ENCODE results near the gene ZZZ3.
"Not testable (repeated sequence)": the region's sequence is repeated elsewhere in the genome, so short reads cannot be mapped to it uniquely, and the experiment has no call there.

The ZZZ3 gene

GRCh38 chr1:77687519-77687906, 5.1 kb upstream of the ZZZ3 start:
- H3K27ac ChIP-seq (ENCODE audit: low read depth, low read length): no peak overlapping the region

DNA sequence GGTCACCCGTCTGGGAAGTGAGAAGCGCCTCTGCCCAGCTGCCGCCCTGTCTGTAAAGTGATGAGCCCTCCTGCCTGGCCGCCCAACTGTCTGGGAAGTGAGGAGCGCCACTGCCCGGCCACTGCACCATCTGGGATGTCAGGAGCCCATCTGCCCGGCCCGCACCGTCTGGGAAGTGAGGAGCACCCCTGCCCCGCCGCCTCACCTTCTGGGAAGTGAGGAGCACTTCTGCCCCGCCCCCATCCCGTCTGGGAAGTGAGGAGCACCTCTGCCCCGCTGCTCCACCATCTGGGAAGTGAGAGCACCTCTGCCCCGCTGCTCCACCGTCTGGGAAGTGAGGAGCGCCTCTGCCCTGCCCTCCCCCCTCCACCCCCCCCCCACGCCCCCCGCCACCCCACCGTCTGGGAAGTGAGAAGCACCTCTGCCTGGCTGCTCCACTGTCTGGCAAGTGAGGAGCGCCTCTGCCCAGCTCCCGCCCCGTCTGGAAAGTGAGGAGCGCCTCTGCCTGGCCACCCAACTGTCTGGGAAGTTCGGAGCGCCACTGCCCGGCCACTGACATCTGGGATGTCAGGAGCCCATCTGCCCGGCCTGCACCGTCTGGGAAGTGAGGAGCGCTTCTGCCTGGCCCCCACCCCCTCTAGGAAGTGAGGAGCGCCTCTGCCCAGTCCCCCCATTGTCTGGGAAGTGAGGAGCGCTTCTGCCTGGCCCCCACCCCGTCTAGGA, 4.5 kb upstream of the ZZZ3 start:
- no peak overlapping the region for H3K4me3 ChIP-seq (ENCODE audit: low read depth, low read length)
- peaks cover 5% of the 10 kb centered on the region for H3K79me2 ChIP-seq (ENCODE audit: control insufficient read depth, insufficient read depth, low read length, unreplicated experiment)
- peaks cover 5% of the 10 kb centered on the region; the same call in 1 of the 2 replicates for H3K36me3 ChIP-seq (ENCODE audit: insufficient read depth, low read length)
- H3K27ac ChIP-seq (ENCODE audit: low read depth, low read length): no peak overlapping the region
- peaks cover 16% of the 10 kb centered on the region for H3K4me1 ChIP-seq (ENCODE audit: control insufficient read depth, insufficient read depth, low read length, unreplicated experiment)
- H3K27me3 ChIP-seq (ENCODE audit: insufficient read depth, low read length): no peaks in the 10 kb centered on the region
- no peak overlapping the region for H2AFZ ChIP-seq (ENCODE audit: low read length, unreplicated experiment)

More at GRCh38 chr1:77687519-77687906, 5.1 kb upstream of the ZZZ3 start:
- Histone ChIP-seq H3K4me3 (ENCODE audit: low read depth, low read length) (no peak overlapping the region), H3K36me3 (ENCODE audit: insufficient read depth, low read length) (peaks cover 5% of the 10 kb centered on the region; the same call in 1 of the 2 replicates), H3K27me3 (ENCODE audit: insufficient read depth, low read length) (no peaks in the 10 kb centered on the region), H3K4me1 (ENCODE audit: control insufficient read depth, insufficient read depth, low read length, unreplicated experiment) (peaks cover 16% of the 10 kb centered on the region), H3K79me2 (ENCODE audit: control insufficient read depth, insufficient read depth, low read length, unreplicated experiment) (no peaks in the 10 kb centered on the region), H2AFZ (ENCODE audit: low read length, unreplicated experiment) (no peak overlapping the region)

GRCh38 chr1:77683160-77684148, 996 bp upstream of the ZZZ3 start:
- Histone ChIP-seq H3K4me1 (ENCODE audit: control insufficient read depth, insufficient read depth, low read length, unreplicated experiment) (peaks cover 31% of the 10 kb centered on the region), H3K27me3 (ENCODE audit: insufficient read depth, low read length) (no peaks in the 10 kb centered on the region), H3K36me3 (ENCODE audit: insufficient read depth, low read length) (no peaks in the 10 kb centered on the region), H3K4me3 (ENCODE audit: low read depth, low read length) (peak overlapping the region; percentile 94), H3K79me2 (ENCODE audit: control insufficient read depth, insufficient read depth, low read length, unreplicated experiment) (peaks cover 39% of the 10 kb centered on the region), H3K27ac (ENCODE audit: low read depth, low read length) (peak overlapping the region; percentile 99), H2AFZ (ENCODE audit: low read length, unreplicated experiment) (peak overlapping the region; percentile 80)

DNA sequence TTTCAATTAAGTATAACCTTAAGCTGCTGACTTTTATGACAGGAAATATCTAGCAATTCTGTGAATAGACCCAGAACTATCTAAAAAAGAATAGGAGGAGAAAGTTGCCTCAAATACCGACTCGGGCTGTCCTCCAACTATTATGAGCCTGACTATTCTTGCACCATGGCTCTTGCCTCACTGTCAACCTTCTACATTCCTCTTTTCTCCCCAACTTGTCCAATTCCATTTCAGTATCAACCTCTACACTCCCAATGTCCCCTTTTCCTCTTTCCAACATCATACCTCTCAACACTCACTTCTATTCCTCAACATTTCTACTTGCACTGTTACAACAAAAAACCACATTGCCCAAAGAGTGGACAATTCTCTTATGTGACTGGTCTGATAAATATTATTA, 2.3 kb downstream of the ZZZ3 start:
- peaks cover 72% of the 10 kb centered on the region for H3K79me2 ChIP-seq (ENCODE audit: control insufficient read depth, insufficient read depth, low read length, unreplicated experiment)
- no peak overlapping the region for H2AFZ ChIP-seq (ENCODE audit: low read length, unreplicated experiment)
- H3K27ac ChIP-seq (ENCODE audit: low read depth, low read length): no peak overlapping the region
- H3K36me3 ChIP-seq (ENCODE audit: insufficient read depth, low read length): no peaks in the 10 kb centered on the region
- peak overlapping the region; percentile 51 for H3K4me3 ChIP-seq (ENCODE audit: low read depth, low read length)
- peaks cover 29% of the 10 kb centered on the region for H3K4me1 ChIP-seq (ENCODE audit: control insufficient read depth, insufficient read depth, low read length, unreplicated experiment)
- H3K27me3 ChIP-seq (ENCODE audit: insufficient read depth, low read length): no peaks in the 10 kb centered on the region

DNA sequence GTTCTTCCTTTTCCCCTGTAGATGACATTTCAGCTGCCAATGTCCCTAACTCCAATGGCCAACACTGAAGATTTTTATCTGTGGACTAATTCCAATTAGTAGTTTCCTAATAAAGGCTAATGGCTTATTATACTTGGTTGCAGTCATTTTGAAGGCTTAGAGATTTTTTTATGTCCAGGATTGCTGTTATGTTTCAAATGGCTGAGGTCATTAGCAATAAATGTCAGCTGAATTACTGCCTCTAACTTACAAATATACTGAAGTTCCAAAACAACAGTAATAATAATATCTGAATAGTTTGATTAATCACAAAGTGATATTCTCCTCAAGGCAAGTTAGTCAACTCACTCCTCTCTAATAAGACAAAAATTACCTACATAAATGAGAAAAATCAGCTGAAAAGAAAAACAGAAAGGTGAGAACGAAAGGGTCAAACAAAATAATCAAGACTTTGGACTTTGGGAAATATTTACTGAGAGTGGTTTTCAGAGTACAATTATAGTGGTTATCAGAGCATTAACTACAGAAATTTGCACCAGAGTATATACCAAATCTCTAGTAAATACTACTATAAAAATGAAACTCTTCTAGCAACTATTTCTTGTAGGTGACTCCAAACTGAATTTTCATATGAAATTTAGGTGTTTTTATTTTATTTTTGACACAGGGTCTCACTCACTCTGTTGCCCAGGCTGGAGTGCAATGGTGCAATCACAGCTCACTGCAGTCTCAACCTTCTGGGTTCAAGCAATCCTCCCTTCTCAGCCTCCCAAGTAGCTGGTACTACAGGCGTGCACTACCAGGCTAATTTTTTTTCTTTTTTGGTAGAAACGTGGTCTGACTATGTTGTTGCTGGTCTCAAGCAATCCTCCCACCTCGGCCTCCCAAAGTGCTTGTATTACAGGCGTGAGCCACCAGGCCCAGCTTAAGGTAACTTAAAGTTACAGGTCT, 3.5 kb downstream of the ZZZ3 start:
- Histone ChIP-seq H3K27me3 (ENCODE audit: insufficient read depth, low read length) (no peaks in the 10 kb centered on the region), H2AFZ (ENCODE audit: low read length, unreplicated experiment) (no peak overlapping the region), H3K36me3 (ENCODE audit: insufficient read depth, low read length) (no peaks in the 10 kb centered on the region), H3K4me1 (ENCODE audit: control insufficient read depth, insufficient read depth, low read length, unreplicated experiment) (peaks cover 23% of the 10 kb centered on the region), H3K79me2 (ENCODE audit: control insufficient read depth, insufficient read depth, low read length, unreplicated experiment) (peaks cover 82% of the 10 kb centered on the region), H3K4me3 (ENCODE audit: low read depth, low read length) (no peak overlapping the region), H3K27ac (ENCODE audit: low read depth, low read length) (no peak overlapping the region)

DNA sequence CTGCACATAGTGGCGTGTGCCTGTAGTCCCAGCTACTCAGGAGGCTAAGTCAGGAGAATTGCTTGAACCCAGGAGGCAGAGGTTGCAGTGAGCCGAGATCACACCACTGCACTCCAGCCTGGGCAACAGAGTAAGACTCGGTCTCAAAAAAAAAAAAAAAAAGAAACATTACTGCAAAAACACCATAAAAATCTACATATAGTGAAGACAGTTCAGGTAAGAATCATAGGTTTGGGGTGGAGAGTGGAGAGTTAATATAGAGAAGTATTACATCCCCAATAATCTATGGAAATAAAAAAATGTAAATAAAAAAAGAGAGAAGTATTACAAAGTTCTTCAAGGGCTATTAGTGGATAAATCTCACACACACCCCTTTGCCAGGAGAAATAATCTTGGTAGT, 7.7 kb downstream of the ZZZ3 start:
- H3K4me3 ChIP-seq (ENCODE audit: low read depth, low read length); H3K27ac ChIP-seq (ENCODE audit: low read depth, low read length); H2AFZ ChIP-seq (ENCODE audit: low read length, unreplicated experiment); H3K36me3 ChIP-seq (ENCODE audit: insufficient read depth, low read length); H3K27me3 ChIP-seq (ENCODE audit: insufficient read depth, low read length): not testable (repeated sequence)
- peaks cover 98% of the 10 kb centered on the region for H3K79me2 ChIP-seq (ENCODE audit: control insufficient read depth, insufficient read depth, low read length, unreplicated experiment)
- peaks cover 39% of the 10 kb centered on the region for H3K4me1 ChIP-seq (ENCODE audit: control insufficient read depth, insufficient read depth, low read length, unreplicated experiment)

DNA sequence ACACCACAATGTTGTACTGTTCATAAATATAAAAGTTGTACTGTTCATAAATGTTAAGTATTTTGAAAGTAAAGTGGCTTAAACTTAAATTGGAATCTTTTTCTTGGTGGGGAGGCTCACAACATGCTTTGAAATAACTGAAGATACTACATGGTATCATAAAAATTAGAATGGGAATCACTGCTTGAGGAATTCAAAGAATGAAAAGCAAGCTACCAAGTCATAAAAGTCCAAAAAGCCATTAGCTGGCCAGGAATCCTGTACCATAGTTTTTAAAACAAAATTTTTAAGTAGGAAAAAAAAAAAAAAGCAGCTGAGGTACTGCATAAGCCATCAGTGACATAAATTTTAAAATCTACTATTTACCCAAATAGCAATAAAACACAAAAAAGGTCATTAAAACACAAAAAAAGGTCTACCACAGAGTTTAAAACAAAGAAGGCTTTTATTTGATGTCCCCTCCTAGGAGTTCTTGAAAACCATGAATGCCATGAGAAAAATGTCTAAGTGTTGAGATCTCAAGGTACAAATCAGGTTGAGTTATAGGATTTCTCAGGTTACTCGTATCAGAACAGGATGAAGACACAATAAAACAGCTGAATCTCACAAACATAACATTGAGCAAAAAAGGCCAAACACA, 8.6 kb downstream of the ZZZ3 start:
- Histone ChIP-seq H2AFZ (ENCODE audit: low read length, unreplicated experiment) (no peak overlapping the region), H3K79me2 (ENCODE audit: control insufficient read depth, insufficient read depth, low read length, unreplicated experiment) (peaks cover 98% of the 10 kb centered on the region), H3K27me3 (ENCODE audit: insufficient read depth, low read length) (no peaks in the 10 kb centered on the region), H3K4me1 (ENCODE audit: control insufficient read depth, insufficient read depth, low read length, unreplicated experiment) (peaks cover 35% of the 10 kb centered on the region), H3K4me3 (ENCODE audit: low read depth, low read length) (no peak overlapping the region), H3K36me3 (ENCODE audit: insufficient read depth, low read length) (no peaks in the 10 kb centered on the region), H3K27ac (ENCODE audit: low read depth, low read length) (no peak overlapping the region)

DNA sequence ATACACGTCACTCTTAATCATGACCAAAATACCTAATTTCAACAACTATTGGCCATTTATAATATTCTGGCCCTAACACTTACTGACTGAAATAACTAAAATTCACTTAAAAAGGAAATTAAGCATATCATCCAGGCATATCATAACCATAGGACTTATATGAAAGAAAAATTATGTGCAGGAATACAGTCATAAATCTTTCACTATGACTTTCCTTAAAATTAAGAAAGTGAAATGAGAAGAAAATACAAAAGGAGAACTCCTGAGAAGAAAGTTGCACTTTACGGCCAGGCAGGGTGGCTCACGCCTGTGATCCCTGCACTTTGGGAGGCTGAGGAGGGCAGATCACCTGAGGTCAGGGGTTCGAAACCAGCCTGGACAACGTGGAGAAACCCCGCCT, 9.4 kb downstream of the ZZZ3 start:
- Histone ChIP-seq H3K4me3 (ENCODE audit: low read depth, low read length) (no peak overlapping the region), H3K36me3 (ENCODE audit: insufficient read depth, low read length) (no peaks in the 10 kb centered on the region), H3K4me1 (ENCODE audit: control insufficient read depth, insufficient read depth, low read length, unreplicated experiment) (peaks cover 31% of the 10 kb centered on the region), H2AFZ (ENCODE audit: low read length, unreplicated experiment) (no peak overlapping the region), H3K79me2 (ENCODE audit: control insufficient read depth, insufficient read depth, low read length, unreplicated experiment) (peaks cover 97% of the 10 kb centered on the region), H3K27ac (ENCODE audit: low read depth, low read length) (no peak overlapping the region), H3K27me3 (ENCODE audit: insufficient read depth, low read length) (no peaks in the 10 kb centered on the region)

DNA sequence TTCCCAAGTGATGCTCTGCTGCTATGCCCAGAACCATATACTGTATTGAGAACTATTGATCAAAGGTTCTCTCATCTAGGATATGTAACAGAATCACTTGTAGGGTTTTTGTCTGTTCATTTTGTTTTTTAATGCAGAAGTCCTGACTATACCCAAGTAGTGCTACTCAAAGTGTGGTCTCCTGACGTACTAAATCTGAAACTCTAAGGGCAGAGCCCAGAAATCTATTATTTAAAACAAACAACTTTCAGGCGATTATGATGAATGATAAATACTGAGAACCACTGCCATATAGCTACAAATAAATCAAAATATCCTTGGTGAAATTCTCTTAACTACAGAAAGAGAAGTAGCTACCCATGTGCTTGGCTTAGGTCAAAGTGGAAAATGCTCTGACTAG, 10.1 kb downstream of the ZZZ3 start:
- Histone ChIP-seq H3K4me3 (ENCODE audit: low read depth, low read length) (peak overlapping the region; percentile 37), H3K27ac (ENCODE audit: low read depth, low read length) (peak overlapping the region; percentile 7), H3K79me2 (ENCODE audit: control insufficient read depth, insufficient read depth, low read length, unreplicated experiment) (peaks cover 95% of the 10 kb centered on the region), H2AFZ (ENCODE audit: low read length, unreplicated experiment) (no peak overlapping the region), H3K36me3 (ENCODE audit: insufficient read depth, low read length) (no peaks in the 10 kb centered on the region), H3K4me1 (ENCODE audit: control insufficient read depth, insufficient read depth, low read length, unreplicated experiment) (peaks cover 31% of the 10 kb centered on the region), H3K27me3 (ENCODE audit: insufficient read depth, low read length) (no peaks in the 10 kb centered on the region)

DNA sequence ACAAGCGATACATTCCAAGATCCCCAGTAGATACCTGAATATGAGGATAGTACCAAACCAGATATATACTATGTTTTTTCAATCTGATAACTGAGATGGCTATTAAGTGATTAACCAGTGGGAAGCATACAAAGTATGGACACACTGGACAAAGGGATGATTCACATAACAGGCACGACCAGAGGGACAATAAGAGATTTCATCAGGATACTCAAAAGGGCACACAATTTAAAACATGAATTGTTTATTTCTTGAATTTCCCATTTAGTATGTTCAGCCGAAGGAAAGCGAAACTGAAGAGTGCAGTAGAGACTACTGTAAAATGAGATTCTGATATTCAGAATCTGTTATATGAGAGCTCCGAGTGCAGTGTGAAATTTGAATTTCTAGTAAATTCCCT, 10.6 kb downstream of the ZZZ3 start:
- H2AFZ ChIP-seq (ENCODE audit: low read length, unreplicated experiment): no peak overlapping the region
- peak overlapping the region; percentile 37 for H3K4me3 ChIP-seq (ENCODE audit: low read depth, low read length)
- H3K27ac ChIP-seq (ENCODE audit: low read depth, low read length): peak overlapping the region; percentile 7
- H3K79me2 ChIP-seq (ENCODE audit: control insufficient read depth, insufficient read depth, low read length, unreplicated experiment): peaks cover 95% of the 10 kb centered on the region
- no peaks in the 10 kb centered on the region for H3K27me3 ChIP-seq (ENCODE audit: insufficient read depth, low read length)
- H3K4me1 ChIP-seq (ENCODE audit: control insufficient read depth, insufficient read depth, low read length, unreplicated experiment): peaks cover 31% of the 10 kb centered on the region
- no peaks in the 10 kb centered on the region for H3K36me3 ChIP-seq (ENCODE audit: insufficient read depth, low read length)

Measured in ACC112 (cell line).